ENCODE results near the gene ERMP1. TPM values are rescaled to one million over a fixed set of nuclear protein-coding genes. Genes with fewer than 3 reads are reported as not detected.

The ERMP1 gene
- polyA plus RNA-seq, 1 donor from 2014 or later: 7.8 TPM

DNA sequence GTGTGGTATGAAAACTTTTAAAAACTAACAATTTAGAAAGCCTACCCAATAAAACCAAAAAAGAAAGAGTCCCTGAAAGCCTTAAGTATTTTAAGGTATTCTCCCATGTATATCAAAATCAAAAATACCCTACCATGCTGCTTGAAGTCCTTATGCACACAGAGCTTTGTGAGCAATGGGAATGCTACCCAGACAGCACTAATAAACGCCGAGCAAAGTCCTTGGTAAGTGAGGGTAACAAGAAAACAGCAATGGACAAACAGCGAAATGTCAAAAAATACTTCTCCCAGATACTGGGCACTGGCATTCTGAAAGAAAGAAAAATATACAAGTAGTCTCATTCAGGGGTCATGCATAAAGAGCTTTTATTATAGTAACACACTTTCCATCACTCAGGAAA is 27.4 kb downstream of the ERMP1 start:
- Histone ChIP-seq H3K4me3 (ENCODE audit: low read length) (no peak overlapping the region), H4K20me1 (ENCODE audit: insufficient read depth) (no peaks in the 10 kb centered on the region), H3K4me2 (ENCODE audit: low read length) (no peak overlapping the region), H3K9me2 (ENCODE audit: insufficient read depth, low read length) (no peaks in the 10 kb centered on the region), H2AFZ (ENCODE audit: low read depth, low read length) (no peak overlapping the region), H3K79me2 (replicated peaks; ENCODE audit: insufficient read depth, low read length) (no peaks in the 10 kb centered on the region), H3K36me3 (ENCODE audit: insufficient read depth, low read length) (peaks cover 3% of the 10 kb centered on the region), H3K9me3 (ENCODE audit: low read length) (no peaks in the 10 kb centered on the region), H3K27ac (ENCODE audit: low read length) (no peak overlapping the region), H3K9ac (ENCODE audit: low read length) (no peak overlapping the region), H3F3A (ENCODE audit: insufficient read depth, low read length, poor library complexity, severe bottlenecking) (no peaks in the 10 kb centered on the region), H3K27me3 (ENCODE audit: insufficient read depth, low read depth, low read length) (no peaks in the 10 kb centered on the region)
- TF ChIP-seq EZH2 (IDR thresholded peaks at IDR 0.05; ENCODE audit: borderline replicate concordance, insufficient read depth, low read length, poor library complexity, severe bottlenecking): no peak
- no peak for TF ChIP-seq MXI1 (conservative IDR thresholded peaks at IDR 0.05; ENCODE audit: poor library complexity, severe bottlenecking)

- no peaks in the 10 kb centered on the region for H3K9me2 ChIP-seq (ENCODE audit: insufficient read depth, low read length)
These were observed 31.2 kb downstream of the ERMP1 start for GRCh38 chr9:5801739-5802113.

More at GRCh38 chr9:5801739-5802113, 31.2 kb downstream of the ERMP1 start:
- Histone ChIP-seq H3K4me3 (ENCODE audit: low read length) (no peak overlapping the region), H4K20me1 (ENCODE audit: insufficient read depth) (no peaks in the 10 kb centered on the region), H3K9ac (ENCODE audit: low read length) (no peak overlapping the region), H3K27ac (ENCODE audit: low read length) (no peak overlapping the region), H3K36me3 (ENCODE audit: insufficient read depth, low read length) (no peaks in the 10 kb centered on the region), H3K4me2 (ENCODE audit: low read length) (no peak overlapping the region), H3K9me3 (ENCODE audit: low read length) (no peaks in the 10 kb centered on the region), H2AFZ (ENCODE audit: low read depth, low read length) (no peak overlapping the region), H3K79me2 (replicated peaks; ENCODE audit: insufficient read depth, low read length) (no peaks in the 10 kb centered on the region), H3F3A (ENCODE audit: insufficient read depth, low read length, poor library complexity, severe bottlenecking) (no peaks in the 10 kb centered on the region), H3K27me3 (ENCODE audit: insufficient read depth, low read depth, low read length) (no peaks in the 10 kb centered on the region)
- TF ChIP-seq RAD21 (conservative IDR thresholded peaks at IDR 0.05): no peak
- TF ChIP-seq MXI1 (conservative IDR thresholded peaks at IDR 0.05; ENCODE audit: poor library complexity, severe bottlenecking): no peak
- no peak for TF ChIP-seq TAF1 (IDR thresholded peaks at IDR 0.05; ENCODE audit: low read depth)
- TF ChIP-seq, protein P1, sequence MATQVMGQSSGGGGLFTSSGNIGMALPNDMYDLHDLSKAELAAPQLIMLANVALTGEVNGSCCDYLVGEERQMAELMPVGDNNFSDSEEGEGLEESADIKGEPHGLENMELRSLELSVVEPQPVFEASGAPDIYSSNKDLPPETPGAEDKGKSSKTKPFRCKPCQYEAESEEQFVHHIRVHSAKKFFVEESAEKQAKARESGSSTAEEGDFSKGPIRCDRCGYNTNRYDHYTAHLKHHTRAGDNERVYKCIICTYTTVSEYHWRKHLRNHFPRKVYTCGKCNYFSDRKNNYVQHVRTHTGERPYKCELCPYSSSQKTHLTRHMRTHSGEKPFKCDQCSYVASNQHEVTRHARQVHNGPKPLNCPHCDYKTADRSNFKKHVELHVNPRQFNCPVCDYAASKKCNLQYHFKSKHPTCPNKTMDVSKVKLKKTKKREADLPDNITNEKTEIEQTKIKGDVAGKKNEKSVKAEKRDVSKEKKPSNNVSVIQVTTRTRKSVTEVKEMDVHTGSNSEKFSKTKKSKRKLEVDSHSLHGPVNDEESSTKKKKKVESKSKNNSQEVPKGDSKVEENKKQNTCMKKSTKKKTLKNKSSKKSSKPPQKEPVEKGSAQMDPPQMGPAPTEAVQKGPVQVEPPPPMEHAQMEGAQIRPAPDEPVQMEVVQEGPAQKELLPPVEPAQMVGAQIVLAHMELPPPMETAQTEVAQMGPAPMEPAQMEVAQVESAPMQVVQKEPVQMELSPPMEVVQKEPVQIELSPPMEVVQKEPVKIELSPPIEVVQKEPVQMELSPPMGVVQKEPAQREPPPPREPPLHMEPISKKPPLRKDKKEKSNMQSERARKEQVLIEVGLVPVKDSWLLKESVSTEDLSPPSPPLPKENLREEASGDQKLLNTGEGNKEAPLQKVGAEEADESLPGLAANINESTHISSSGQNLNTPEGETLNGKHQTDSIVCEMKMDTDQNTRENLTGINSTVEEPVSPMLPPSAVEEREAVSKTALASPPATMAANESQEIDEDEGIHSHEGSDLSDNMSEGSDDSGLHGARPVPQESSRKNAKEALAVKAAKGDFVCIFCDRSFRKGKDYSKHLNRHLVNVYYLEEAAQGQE (IDR thresholded peaks at IDR 0.05; ENCODE audit: borderline replicate concordance): no peak
- no peak for TF ChIP-seq EP300 (conservative IDR thresholded peaks at IDR 0.05; ENCODE audit: poor library complexity, severe bottlenecking)
- TF ChIP-seq SMC3 (conservative IDR thresholded peaks at IDR 0.05; ENCODE audit: poor library complexity): no peak
- TF ChIP-seq EZH2 (IDR thresholded peaks at IDR 0.05; ENCODE audit: borderline replicate concordance, insufficient read depth, low read length, poor library complexity, severe bottlenecking): no peak
- no peak for TF ChIP-seq CTCF (IDR thresholded peaks at IDR 0.05; ENCODE audit: poor library complexity, severe bottlenecking)
- TF ChIP-seq POLR2AphosphoS5 (IDR thresholded peaks at IDR 0.05): no peak
